H1 (cell line): ENCODE results near the gene MRPS31. TPM values are rescaled to one million over a fixed set of nuclear protein-coding genes. Genes with fewer than 3 reads are reported as not detected.

Experiments
- CTCF ChIA-PET: fragments of 300-600 bp; sonication (Branson Sonifier 250); formaldehyde crosslinking; loops from one replicate; lab custom pipeline; 2021; ENCODE audit not compliant: partially characterized antibody; lab: Charles Lee
- POLR2A ChIA-PET: fragments of 300-600 bp; sonication (Branson Sonifier 250); formaldehyde crosslinking; loops from one replicate; lab custom pipeline; 2021; ENCODE audit warnings: inconsistent platforms; ENCODE audit not compliant: partially characterized antibody; lab: Charles Lee
- DNase-seq, 2 experiments: peaks; one replicate each; pipeline versions ENCODE4 v3.0.0 to v3.0.0-alpha.2; 2010 to 2022; ENCODE audit warnings: low spot score in 2 of 2, low read depth in 1 of 2, mixed read lengths in 1 of 2
- FAIRE-seq: peaks from 2 replicates; lab custom pipeline; 2011; peaks lifted over from hg19 to GRCh38; lab: Jason Lieb, UNC
- H2AFZ ChIP-seq: 2 replicates; pipeline ENCODE4 v1.8.1; 2012; ENCODE audit warnings: low read length, inconsistent platforms
- H2AK5ac ChIP-seq: 2 replicates; pipeline ENCODE4 v1.6.1; 2013; ENCODE audit warnings: low read depth, low read length
- H2BK120ac ChIP-seq: replicated peaks from 2 replicates; pipeline ENCODE3; 2013; ENCODE audit warnings: low read depth, low read length, inconsistent platforms
- H2BK12ac ChIP-seq: 2 replicates; pipeline ENCODE4 v1.6.1; 2013; ENCODE audit warnings: low read depth, low read length
- H2BK15ac ChIP-seq: 2 replicates; pipeline ENCODE4 v1.6.1; 2013; ENCODE audit warnings: low read length
- H2BK20ac ChIP-seq: 2 replicates; pipeline ENCODE4 v1.6.1; 2013; ENCODE audit warnings: low read length
- H2BK5ac ChIP-seq: 2 replicates; pipeline ENCODE4 v1.6.1; 2013; ENCODE audit warnings: low read depth, low read length
- H3K14ac ChIP-seq: 2 replicates; pipeline ENCODE4 v1.6.1; 2013; ENCODE audit warnings: inconsistent platforms; ENCODE audit not compliant: insufficient read length
- H3K18ac ChIP-seq: 2 replicates; pipeline ENCODE4 v1.6.1; 2013; ENCODE audit warnings: low read length; ENCODE audit errors: extremely low read depth
- H3K23ac ChIP-seq: 2 replicates; pipeline ENCODE4 v1.6.1; 2013; ENCODE audit warnings: inconsistent platforms; ENCODE audit not compliant: insufficient read length
- H3K23me2 ChIP-seq: 2 replicates; pipeline ENCODE4 v1.6.1; 2013; ENCODE audit warnings: low read depth, low read length
- H3K27ac ChIP-seq: 2 replicates; pipeline ENCODE4 v1.6.1; 2011; ENCODE audit warnings: low read depth, low read length, inconsistent platforms
- H3K27me3 ChIP-seq, 4 experiments: replicated peaks in 1 of 4; 1 replicate in 1 of 4; 2 replicates in 3 of 4; pipeline versions ENCODE4 v1.6.1 to v1.8.1; 2011 to 2013; ENCODE audit warnings: low read length in 3 of 4, mild to moderate bottlenecking in 3 of 4, inconsistent platforms in 2 of 4, mixed read lengths in 2 of 4, moderate library complexity in 1 of 4; ENCODE audit not compliant: control insufficient read depth in 3 of 4, insufficient read depth in 3 of 4; ENCODE audit errors: extremely low read depth in 1 of 4
- H3K36me3 ChIP-seq, 4 experiments: 2 replicates each; pipeline versions ENCODE4 v1.6.1 to v1.8.1; 2011 to 2013; ENCODE audit warnings: mild to moderate bottlenecking in 4 of 4, low read length in 3 of 4, moderate library complexity in 2 of 4, control low read depth in 1 of 4, inconsistent platforms in 1 of 4; ENCODE audit not compliant: insufficient read depth in 4 of 4, control insufficient read depth in 2 of 4
- H3K4ac ChIP-seq: replicated peaks from 2 replicates; pipeline ENCODE3; 2013; ENCODE audit warnings: low read length, low read depth, mixed read lengths, inconsistent platforms; ENCODE audit not compliant: insufficient read length
- H3K4me1 ChIP-seq, 4 experiments: replicated peaks in 1 of 4; 1 replicate in 1 of 4; 2 replicates in 3 of 4; pipeline versions ENCODE4 v1.6.1 to v1.8.1; 2011 to 2013; ENCODE audit warnings: low read length in 3 of 4, inconsistent platforms in 2 of 4, mixed read lengths in 1 of 4; ENCODE audit not compliant: insufficient read depth in 4 of 4, control insufficient read depth in 3 of 4
- H3K4me2 ChIP-seq, 2 experiments: 2 replicates each; pipeline versions ENCODE4 v1.6.1 to v1.8.1; 2011 to 2013; ENCODE audit warnings: low read depth in 2 of 2, low read length in 2 of 2, control low read depth in 1 of 2, inconsistent platforms in 1 of 2, mild to moderate bottlenecking in 1 of 2; ENCODE audit not compliant: insufficient read depth in 1 of 2
- H3K4me3 ChIP-seq, 4 experiments: fragments of 200-600, 300-600 bp in 1 of 4; sonication (generic), shearing (Covaris generic), sonication (Bioruptor Twin) in 1 of 4; 2 replicates each; pipeline versions ENCODE4 v1.5.1 to v1.8.1; 2011 to 2016; ENCODE audit warnings: low read length in 4 of 4, low read depth in 3 of 4, control low read depth in 2 of 4, inconsistent platforms in 2 of 4, mild to moderate bottlenecking in 2 of 4, mixed read lengths in 1 of 4, moderate library complexity in 1 of 4; ENCODE audit not compliant: insufficient read depth in 2 of 4; ENCODE audit errors: extremely low read depth in 1 of 4
- H3K56ac ChIP-seq: replicated peaks from 2 replicates; pipeline ENCODE3; 2013; ENCODE audit warnings: low read depth, mild to moderate bottlenecking, mixed read lengths, low read length, inconsistent platforms; ENCODE audit not compliant: insufficient read length
- H3K79me1 ChIP-seq: 2 replicates; pipeline ENCODE4 v1.6.1; 2013; ENCODE audit warnings: low read depth, low read length, control low read depth
- H3K79me2 ChIP-seq, 2 experiments: 2 replicates each; pipeline versions ENCODE4 v1.6.1 to v1.8.1; 2012 to 2013; ENCODE audit warnings: low read length in 2 of 2, mild to moderate bottlenecking in 2 of 2, inconsistent platforms in 1 of 2; ENCODE audit not compliant: insufficient read depth in 2 of 2, control insufficient read depth in 1 of 2
- H3K9ac ChIP-seq, 4 experiments: replicated peaks in 1 of 4; 1 replicate in 1 of 4; 2 replicates in 3 of 4; pipeline versions ENCODE4 v1.6.1 to v1.8.1; 2011 to 2013; ENCODE audit warnings: low read depth in 3 of 4, low read length in 3 of 4, control low read depth in 2 of 4, mild to moderate bottlenecking in 2 of 4, moderate library complexity in 2 of 4, inconsistent platforms in 1 of 4; ENCODE audit errors: extremely low read depth in 1 of 4
- H3K9me3 ChIP-seq, 2 experiments: 2 replicates each; pipeline versions ENCODE4 v1.6.1 to v1.8.1; 2012 to 2013; ENCODE audit warnings: mild to moderate bottlenecking in 2 of 2, moderate library complexity in 2 of 2, control low read depth in 1 of 2, inconsistent platforms in 1 of 2, low read depth in 1 of 2, low read length in 1 of 2, mixed read lengths in 1 of 2; ENCODE audit not compliant: insufficient read depth in 2 of 2
- H4K20me1 ChIP-seq, 2 experiments: replicated peaks in 1 of 2; 2 replicates each; pipeline versions ENCODE3 to v1.8.1; 2011 to 2013; ENCODE audit warnings: inconsistent platforms in 2 of 2, low read length in 2 of 2, mild to moderate bottlenecking in 1 of 2; ENCODE audit not compliant: insufficient read depth in 2 of 2, control insufficient read depth in 1 of 2
- H4K5ac ChIP-seq: 2 replicates; pipeline ENCODE4 v1.6.1; 2013; ENCODE audit warnings: low read length, low read depth, mixed read lengths, inconsistent platforms; ENCODE audit not compliant: insufficient read length
- H4K8ac ChIP-seq: 2 replicates; pipeline ENCODE4 v1.8.0; 2013; ENCODE audit warnings: mild to moderate bottlenecking, moderate library complexity, low read length, inconsistent platforms; ENCODE audit not compliant: insufficient read depth; ENCODE audit errors: extremely low read depth
- H4K91ac ChIP-seq: replicated peaks from 2 replicates; pipeline ENCODE3; 2013; ENCODE audit warnings: low read length, mixed read lengths, inconsistent platforms; ENCODE audit not compliant: insufficient read length
- ATF3 ChIP-seq: IDR thresholded peaks from 2 replicates; pipeline ENCODE4 v1.6.1; 2011; ENCODE audit warnings: low read depth, mild to moderate bottlenecking, low read length; ENCODE audit not compliant: insufficient read depth
- BRCA1 ChIP-seq: IDR thresholded peaks from 2 replicates; pipeline ENCODE4 v1.6.1; 2012; ENCODE audit warnings: low read depth, low read length, improper control_type of control experiment
- CREB1 ChIP-seq: IDR thresholded peaks from 2 replicates; pipeline ENCODE4 v1.6.1; 2012; ENCODE audit warnings: inconsistent platforms
- CTBP2 ChIP-seq: IDR thresholded peaks from 2 replicates; pipeline ENCODE4 v1.7.0; 2011; ENCODE audit warnings: borderline replicate concordance, mild to moderate bottlenecking, moderate library complexity, mixed read lengths, low read length; ENCODE audit not compliant: insufficient read depth, insufficient read length
- KDM1A ChIP-seq: fragments of 200-600, 300-600 bp; sonication (generic); IDR thresholded peaks from 2 replicates; pipeline ENCODE4 v1.7.1; 2016; ENCODE audit warnings: mild to moderate bottlenecking, low read length, borderline replicate concordance
- NRF1 ChIP-seq: IDR thresholded peaks from 2 replicates; pipeline ENCODE4 v1.6.1; 2011; ENCODE audit warnings: mild to moderate bottlenecking, low read depth, low read length, improper control_type of control experiment
- SIN3A ChIP-seq, 2 experiments: IDR thresholded peaks in 1 of 2; conservative IDR thresholded peaks in 1 of 2; 2 replicates each; pipeline ENCODE4 v1.6.1; 2011 to 2012; ENCODE audit warnings: low read length in 2 of 2, improper control_type of control experiment in 1 of 2, low read depth in 1 of 2, mild to moderate bottlenecking in 1 of 2
- TBP ChIP-seq: IDR thresholded peaks from 2 replicates; pipeline ENCODE4 v1.6.1; 2011; ENCODE audit warnings: low read depth, low read length, improper control_type of control experiment
- TCF12 ChIP-seq: IDR thresholded peaks from 2 replicates; pipeline ENCODE4 v1.6.1; 2011; ENCODE audit warnings: low read depth, mild to moderate bottlenecking, low read length
- WGBS, 2 experiments: shearing (Covaris generic) in 1 of 2; methylation state at CpG; one replicate each; pipeline versions ENCODE4 v1.1.6 to v1.1.7; 2013 to 2015; ENCODE audit warnings: low lambda C conversion rate in 2 of 2, mixed read lengths in 2 of 2, inconsistent platforms in 1 of 2, low coverage in 1 of 2, missing lambda C conversion rate in 1 of 2; ENCODE audit not compliant: insufficient replicate concordance in 2 of 2, insufficient coverage in 1 of 2, insufficient read length in 1 of 2; ENCODE audit errors: extremely low coverage in 1 of 2, missing lambda C conversion rate in 1 of 2; 5-methylcytosine and 5-hydroxymethylcytosine counted together
- polyA plus RNA-seq, 7 experiments: library from polyadenylated mRNA; depleted of rRNA in 3 of 7; stranded (reverse) in 5 of 7; unstranded in 2 of 7; fragments of >200 nt in 5 of 7; fragments of 200-250 nt in 2 of 7; gene quantifications; 1 replicate in 5 of 7; 2 replicates in 1 of 7; 4 replicates in 1 of 7; pipeline versions ENCODE4 v1.2.1 to v1.2.3, GENCODE V29; 2011 to 2013; ENCODE audit warnings: missing spikeins in 2 of 7, mixed read lengths in 2 of 7
- total RNA-seq: library from RNA; stranded (reverse); fragmentation: NEBNext Ultra II Directional; extraction: Animal tissue kit (Norgen Biotek cat#: 25700); gene quantifications from 2 replicates; pipeline ENCODE4 v1.2.1, GENCODE V29; 2021
- TF ChIP-seq, protein P1 (sequence below): IDR thresholded peaks from 2 replicates; pipeline ENCODE4 v1.6.1; 2012; ENCODE audit warnings: inconsistent platforms
- TF ChIP-seq, protein P2 (sequence below), 3 experiments: IDR thresholded peaks; 1 replicate in 2 of 3; 2 replicates in 1 of 3; pipeline versions ENCODE4 v1.5.1 to v1.6.1; 2011; ENCODE audit warnings: low read length in 3 of 3, mild to moderate bottlenecking in 3 of 3, inconsistent platforms in 2 of 3, low read depth in 1 of 3, moderate library complexity in 1 of 3; ENCODE audit not compliant: insufficient read depth in 1 of 3; ENCODE audit errors: control extremely low read depth in 1 of 3

The MRPS31 gene
- total and polyA plus RNA-seq, 2 of the 8 experiments (the other 6 are each of a cell fraction or from before 2014, with no cell fraction given), result 13.6 to 33.3 TPM

- Histone ChIP-seq H3K27ac (no peak overlapping the region), H2BK12ac (no peak overlapping the region), H3K9ac (no peak overlapping the region), H4K20me1 (no peaks in the 10 kb centered on the region), H2AFZ (no peak overlapping the region), H2BK120ac (no peak overlapping the region), H3K9me3 (no peaks in the 10 kb centered on the region), H3K36me3 (peaks cover 0 to 9% (median 0%) of the 10 kb centered on the region in 4 experiments; a peak in 1 of 8 replicates), H3K27me3 (no peaks in the 10 kb centered on the region), H3K23me2 (no peaks in the 10 kb centered on the region), H3K4me1 (no peaks in the 10 kb centered on the region), H3K4me2 (no peak overlapping the region), H4K91ac (no peak overlapping the region), H3K18ac (no peak overlapping the region), H3K4me3 (no peak overlapping the region), H2BK5ac (no peak overlapping the region), H4K8ac (no peak overlapping the region), H2BK20ac (no peak overlapping the region), H4K5ac (no peak overlapping the region), H3K79me2 (no peaks in the 10 kb centered on the region), H3K4ac (no peak overlapping the region), H3K79me1 (no peaks in the 10 kb centered on the region; the same call in 1 of the 2 replicates), H3K14ac (no peak overlapping the region), H3K23ac (no peak overlapping the region), H3K56ac (no peak overlapping the region), H2BK15ac (no peak overlapping the region), H2AK5ac (no peak overlapping the region)
- WGBS, 2 experiments, result 86% methylated on average over 1 of the region's 1 CpG; no CpG with 5 or more reads in 1 of the 2 experiments
- FAIRE-seq (no peak), DNase-seq (no peak)
- POLR2A ChIA-PET, result no interaction called here
- CTCF ChIA-PET, result no interaction called here
- TF ChIP-seq BRCA1 (no peak), KDM1A (no peak), TBP (no peak), ATF3 (no peak), SIN3A (conservative IDR thresholded peaks at IDR 0.05 in 1 of 2, IDR thresholded peaks at IDR 0.05 in 1 of 2; ENCODE audit: low read depth in 1 of 2, low read length in 2 of 2) (no peak), NRF1 (no peak), CREB1 (no peak), CTBP2 (no peak), TCF12 (no peak)
- TF ChIP-seq, protein P1, sequence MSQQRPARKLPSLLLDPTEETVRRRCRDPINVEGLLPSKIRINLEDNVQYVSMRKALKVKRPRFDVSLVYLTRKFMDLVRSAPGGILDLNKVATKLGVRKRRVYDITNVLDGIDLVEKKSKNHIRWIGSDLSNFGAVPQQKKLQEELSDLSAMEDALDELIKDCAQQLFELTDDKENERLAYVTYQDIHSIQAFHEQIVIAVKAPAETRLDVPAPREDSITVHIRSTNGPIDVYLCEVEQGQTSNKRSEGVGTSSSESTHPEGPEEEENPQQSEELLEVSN, result no peak
- TF ChIP-seq, protein P2, sequence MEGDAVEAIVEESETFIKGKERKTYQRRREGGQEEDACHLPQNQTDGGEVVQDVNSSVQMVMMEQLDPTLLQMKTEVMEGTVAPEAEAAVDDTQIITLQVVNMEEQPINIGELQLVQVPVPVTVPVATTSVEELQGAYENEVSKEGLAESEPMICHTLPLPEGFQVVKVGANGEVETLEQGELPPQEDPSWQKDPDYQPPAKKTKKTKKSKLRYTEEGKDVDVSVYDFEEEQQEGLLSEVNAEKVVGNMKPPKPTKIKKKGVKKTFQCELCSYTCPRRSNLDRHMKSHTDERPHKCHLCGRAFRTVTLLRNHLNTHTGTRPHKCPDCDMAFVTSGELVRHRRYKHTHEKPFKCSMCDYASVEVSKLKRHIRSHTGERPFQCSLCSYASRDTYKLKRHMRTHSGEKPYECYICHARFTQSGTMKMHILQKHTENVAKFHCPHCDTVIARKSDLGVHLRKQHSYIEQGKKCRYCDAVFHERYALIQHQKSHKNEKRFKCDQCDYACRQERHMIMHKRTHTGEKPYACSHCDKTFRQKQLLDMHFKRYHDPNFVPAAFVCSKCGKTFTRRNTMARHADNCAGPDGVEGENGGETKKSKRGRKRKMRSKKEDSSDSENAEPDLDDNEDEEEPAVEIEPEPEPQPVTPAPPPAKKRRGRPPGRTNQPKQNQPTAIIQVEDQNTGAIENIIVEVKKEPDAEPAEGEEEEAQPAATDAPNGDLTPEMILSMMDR (IDR thresholded peaks at IDR 0.05; ENCODE audit: control extremely low read depth in 1 of 3, insufficient read depth in 1 of 3, low read depth in 1 of 3, low read length in 3 of 3), result no peak
These were observed 38.3 kb downstream of the MRPS31 start for GRCh38 chr13:40732658-40733057.
